Activated B cell treated with CpG ODN at 0.5 μM for 24 hours (primary cell): ENCODE data around the gene WASHC2C. TPM values are rescaled to one million over a fixed set of nuclear protein-coding genes. Genes with fewer than 3 reads are reported as not detected.
"Not testable (repeated sequence)": the region's sequence is repeated elsewhere in the genome, so short reads cannot be mapped to it uniquely, and the experiment has no call there.

Source experiments
- ATAC-seq: fragments of 200-7000 bp; cut with Tn5 transposase; one replicate; pipeline ENCODE4 v1.10.0; 2021; ENCODE audit warnings: low read depth, mild to moderate bottlenecking, moderate library complexity
- CTCF ChIA-PET: fragments of 350-600 bp; sonication (Branson Sonifier 250); formaldehyde crosslinking; loops from one replicate; lab custom pipeline; 2021; ENCODE audit warnings: antibody characterized with exemption; lab: Charles Lee
- POLR2A ChIA-PET: fragments of 350-600 bp; sonication (Branson Sonifier 250); formaldehyde crosslinking; loops from one replicate; lab custom pipeline; 2021; ENCODE audit warnings: antibody characterized with exemption; lab: Charles Lee
- DNase-seq: peaks from one replicate; pipeline ENCODE4 v3.0.0; 2022
- H3K27ac Mint-ChIP-seq: one replicate; pipeline ENCODE4 v1.8.0; 2020; ENCODE audit warnings: mixed read lengths
- H3K27me3 Mint-ChIP-seq: one replicate; pipeline ENCODE4 v1.8.0; 2021; ENCODE audit warnings: mixed read lengths
- H3K36me3 Mint-ChIP-seq: one replicate; pipeline ENCODE4 v1.8.0; 2021; ENCODE audit warnings: low read depth, mixed read lengths
- H3K4me1 Mint-ChIP-seq: one replicate; pipeline ENCODE4 v1.8.0; 2021; ENCODE audit warnings: mixed read lengths
- H3K4me3 Mint-ChIP-seq: one replicate; pipeline ENCODE4 v1.8.0; 2020; ENCODE audit warnings: mild to moderate bottlenecking, mixed read lengths
- H3K9me3 Mint-ChIP-seq: one replicate; pipeline ENCODE4 v1.8.0; 2020; ENCODE audit warnings: mixed read lengths
- intact Hi-C: fragments of 100-400 bp; cut with micrococcal nuclease; formaldehyde crosslinking; loops from one replicate; pipeline ENCODE4 v1.15.1; 2024
- total RNA-seq: library from RNA; stranded (reverse); gene quantifications from 2 replicates; pipeline ENCODE4 v1.2.3, GENCODE V29; 2022

WASHC2C gene
- total RNA-seq, 1 donor from 2014 or later, result 74.1 TPM

- CTCF ChIA-PET, H3K9me3 Mint-ChIP-seq, ATAC-seq, H3K4me1 Mint-ChIP-seq, H3K27me3 Mint-ChIP-seq, intact Hi-C loops, H3K27ac Mint-ChIP-seq, POLR2A ChIA-PET, H3K4me3 Mint-ChIP-seq, DNase-seq: not testable (repeated sequence)
- H3K36me3 Mint-ChIP-seq, result peaks cover 26% of the 10 kb centered on the region
Measured at GRCh38 chr10:45771757-45772461, 44.8 kb downstream of the WASHC2C start.

GRCh38 chr10:45786217-45786616 lies 59.2 kb downstream of the WASHC2C start:
- ATAC-seq, H3K9me3 Mint-ChIP-seq, H3K4me3 Mint-ChIP-seq, intact Hi-C loops, H3K27me3 Mint-ChIP-seq, CTCF ChIA-PET, DNase-seq, H3K27ac Mint-ChIP-seq, H3K4me1 Mint-ChIP-seq, POLR2A ChIA-PET: not testable (repeated sequence)
- H3K36me3 Mint-ChIP-seq, result peaks cover 51% of the 10 kb centered on the region

DNA sequence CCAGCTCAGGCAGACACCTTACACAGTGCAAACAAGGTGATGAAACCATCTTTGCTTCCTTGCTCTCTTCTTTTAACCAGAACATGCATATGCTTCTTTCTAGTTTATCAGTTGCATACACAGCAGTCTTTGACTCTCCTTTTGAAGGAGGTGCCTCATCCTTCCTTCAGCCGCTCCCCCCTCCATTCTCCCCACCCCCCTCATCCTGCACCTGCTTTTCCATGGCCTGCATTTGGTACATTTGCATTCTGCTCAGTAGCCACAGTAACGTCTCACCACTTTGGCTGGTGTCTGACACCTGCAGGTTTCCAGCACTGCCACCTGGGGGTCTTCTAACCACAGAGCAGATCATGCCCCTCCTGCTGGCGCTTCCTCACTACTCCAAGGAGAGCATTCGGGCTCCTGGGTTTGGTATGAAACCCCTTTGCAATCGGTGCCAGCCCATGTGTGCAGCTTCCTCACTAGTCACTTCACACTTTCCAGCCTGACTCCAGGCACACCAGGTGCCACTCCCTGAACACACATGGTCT lies 60.2 kb downstream of the WASHC2C start:
- H3K4me1 Mint-ChIP-seq, intact Hi-C loops, ATAC-seq, DNase-seq, CTCF ChIA-PET, H3K27me3 Mint-ChIP-seq, H3K27ac Mint-ChIP-seq, H3K9me3 Mint-ChIP-seq, POLR2A ChIA-PET, H3K4me3 Mint-ChIP-seq: not testable (repeated sequence)
- peaks cover 48% of the 10 kb centered on the region for H3K36me3 Mint-ChIP-seq

DNA sequence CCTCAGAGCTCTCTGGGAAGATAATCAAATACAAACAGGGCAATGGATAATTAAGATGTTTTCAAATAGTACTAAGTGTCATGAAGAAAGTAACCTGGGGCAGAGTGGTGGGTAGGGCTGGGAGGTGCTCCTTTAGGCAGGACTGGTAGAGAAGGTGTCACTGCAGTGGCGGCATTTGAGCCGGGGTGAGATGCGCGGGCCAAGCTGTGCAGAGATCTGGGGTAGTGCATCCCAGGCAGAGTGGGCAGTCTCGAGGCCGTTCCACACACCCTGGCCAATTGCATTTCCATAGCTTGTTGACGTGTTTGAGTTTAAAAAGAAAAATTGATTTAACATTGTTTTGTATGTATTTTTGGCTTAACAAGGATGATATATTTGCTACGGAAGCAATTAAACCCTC lies 62.9 kb downstream of the WASHC2C start:
- H3K4me1 Mint-ChIP-seq, intact Hi-C loops: not testable (repeated sequence)

GRCh38 chr10:45790694-45791426 lies 63.8 kb downstream of the WASHC2C start:
- intact Hi-C loops, POLR2A ChIA-PET, ATAC-seq, DNase-seq, H3K27ac Mint-ChIP-seq, CTCF ChIA-PET, H3K4me3 Mint-ChIP-seq, H3K9me3 Mint-ChIP-seq, H3K4me1 Mint-ChIP-seq, H3K27me3 Mint-ChIP-seq: not testable (repeated sequence)
- peaks cover 52% of the 10 kb centered on the region for H3K36me3 Mint-ChIP-seq

More for the DNA sequence above, 62.9 kb downstream of the WASHC2C start:
- peaks cover 56% of the 10 kb centered on the region for H3K36me3 Mint-ChIP-seq
- ATAC-seq, DNase-seq, CTCF ChIA-PET, H3K4me3 Mint-ChIP-seq, H3K9me3 Mint-ChIP-seq, POLR2A ChIA-PET, H3K27ac Mint-ChIP-seq, H3K27me3 Mint-ChIP-seq: not testable (repeated sequence)

GRCh38 chr10:45794761-45795160 lies 67.7 kb downstream of the WASHC2C start:
- CTCF ChIA-PET, H3K4me1 Mint-ChIP-seq, H3K9me3 Mint-ChIP-seq, H3K27me3 Mint-ChIP-seq, intact Hi-C loops, ATAC-seq, DNase-seq, H3K4me3 Mint-ChIP-seq, H3K27ac Mint-ChIP-seq: not testable (repeated sequence)
- POLR2A ChIA-PET, result interaction anchor here (0.7 kb wide), 1 partner anchor 68 kb away, joined by 3 read pairs; no protein-coding TSS in a partner anchor
- peaks cover 30% of the 10 kb centered on the region for H3K36me3 Mint-ChIP-seq

DNA sequence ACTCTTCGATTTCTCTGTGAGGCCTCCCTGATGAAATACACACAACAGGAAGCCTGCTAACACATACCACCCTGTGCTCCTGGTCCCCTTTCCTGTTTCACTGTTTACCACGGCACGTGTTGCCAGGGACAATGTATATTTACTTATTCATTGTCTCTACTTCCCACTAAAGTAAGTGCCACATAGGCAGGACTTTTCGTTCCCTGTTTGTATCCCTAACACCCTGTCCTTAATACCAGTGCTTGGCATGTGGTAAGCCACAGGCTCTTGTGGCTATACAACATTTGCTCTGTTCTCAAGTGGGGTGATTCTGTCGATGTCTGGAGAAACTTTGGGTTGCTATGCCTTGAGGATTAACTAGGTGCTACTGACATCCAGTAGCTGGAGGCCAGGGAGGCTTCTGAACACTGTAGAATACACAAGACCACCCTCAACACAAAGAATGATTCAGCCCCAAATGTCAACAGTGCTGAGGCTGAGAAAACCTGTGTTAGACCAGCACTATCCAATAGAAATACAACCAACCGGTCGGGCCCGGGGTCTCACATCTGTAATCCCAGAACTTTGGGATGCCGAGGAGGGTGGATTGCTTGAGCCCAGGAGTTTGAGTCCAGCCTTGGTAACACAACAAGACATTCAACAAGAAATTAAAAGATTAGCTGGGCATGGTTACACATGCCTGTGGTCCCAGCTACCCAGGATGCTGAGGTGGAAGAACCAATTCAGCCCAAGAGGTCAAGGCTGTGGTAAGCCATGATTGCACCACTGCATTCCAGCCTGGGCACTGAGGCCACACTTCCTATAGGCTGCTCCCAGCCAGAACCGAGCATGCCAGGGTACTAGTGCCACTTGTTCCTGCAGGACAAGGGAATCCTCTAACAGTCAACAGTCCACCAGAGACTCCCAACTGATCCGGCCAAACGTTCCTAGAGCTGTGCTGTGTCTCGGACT lies 76.3 kb downstream of the WASHC2C start:
- DNase-seq, H3K27ac Mint-ChIP-seq, ATAC-seq, H3K4me1 Mint-ChIP-seq, H3K27me3 Mint-ChIP-seq, intact Hi-C loops, H3K4me3 Mint-ChIP-seq, H3K9me3 Mint-ChIP-seq, POLR2A ChIA-PET, H3K36me3 Mint-ChIP-seq, CTCF ChIA-PET: not testable (repeated sequence)

- intact Hi-C loops, CTCF ChIA-PET, H3K4me3 Mint-ChIP-seq: not testable (repeated sequence)
Measured at GRCh38 chr10:45804996-45805395, 77.9 kb downstream of the WASHC2C start.

More at GRCh38 chr10:45804996-45805395, 77.9 kb downstream of the WASHC2C start:
- H3K36me3 Mint-ChIP-seq, H3K4me1 Mint-ChIP-seq, H3K9me3 Mint-ChIP-seq, DNase-seq, H3K27me3 Mint-ChIP-seq, ATAC-seq, H3K27ac Mint-ChIP-seq, POLR2A ChIA-PET: not testable (repeated sequence)
